IPS-NIHi7 (cell line): Measurements from ENCODE around the gene PALM.
"Not testable (repeated sequence)": the region's sequence is repeated elsewhere in the genome, so short reads cannot be mapped to it uniquely, and the experiment has no call there.

ENCODE experiments used
- DNase-seq: peaks from one replicate; pipeline ENCODE4 v3.0.0; 2012; ENCODE audit warnings: mixed read lengths; ENCODE audit errors: extremely low spot score

The PALM gene

GRCh38 chr19:709196-709964, 645 bp downstream of the PALM start:
- DNase-seq = no peak

- no peak for DNase-seq
Measured at GRCh38 chr19:709965-710571, 1.3 kb downstream of the PALM start.

GRCh38 chr19:710767-711166, 2.0 kb downstream of the PALM start:
- DNase-seq = no peak

GRCh38 chr19:711254-711653, 2.5 kb downstream of the PALM start:
- no peak for DNase-seq

GRCh38 chr19:715347-715746, 6.6 kb downstream of the PALM start:
- no peak for DNase-seq

GRCh38 chr19:718251-718951, 9.7 kb downstream of the PALM start:
- DNase-seq = no peak

- no peak for DNase-seq
Measured at GRCh38 chr19:718991-719512, 10.3 kb downstream of the PALM start.

GRCh38 chr19:719636-720344, 11.1 kb downstream of the PALM start:
- peak; percentile 41 for DNase-seq

- DNase-seq = no peak
Measured at GRCh38 chr19:720345-721160, 11.8 kb downstream of the PALM start.

GRCh38 chr19:722553-723101, 13.9 kb downstream of the PALM start:
- no peak for DNase-seq

GRCh38 chr19:723247-723646, 14.5 kb downstream of the PALM start:
- DNase-seq = no peak

GRCh38 chr19:723714-724113, 15.0 kb downstream of the PALM start:
- no peak for DNase-seq

- DNase-seq = no peak
Measured at GRCh38 chr19:725461-726089, 16.8 kb downstream of the PALM start.

- DNase-seq = no peak
Measured at GRCh38 chr19:726993-727956, 18.5 kb downstream of the PALM start.

- DNase-seq = no peak
Measured at GRCh38 chr19:728011-728410, 19.3 kb downstream of the PALM start.

GRCh38 chr19:729564-729963, 20.8 kb downstream of the PALM start:
- DNase-seq = not testable (repeated sequence)

GRCh38 chr19:729965-730668, 21.4 kb downstream of the PALM start:
- DNase-seq = no peak

- DNase-seq = no peak
Measured at GRCh38 chr19:731000-731399, 22.3 kb downstream of the PALM start.
